ENCODE measurements around the gene UBA3.

GRCh38 chr3:69044608-69045007 lies 35.6 kb downstream of the UBA3 start:
- TF ChIP-seq CTCF (IDR thresholded peaks at IDR 0.05): no peak
- no peak for TF ChIP-seq POLR2A (IDR thresholded peaks at IDR 0.05)
